ENCODE measurements around the gene COL9A1. TPM values are rescaled to one million over a fixed set of nuclear protein-coding genes. Genes with fewer than 3 reads are reported as not detected.

The COL9A1 gene
- total RNA-seq, 1 experiment from 2014 or later: not detected

DNA sequence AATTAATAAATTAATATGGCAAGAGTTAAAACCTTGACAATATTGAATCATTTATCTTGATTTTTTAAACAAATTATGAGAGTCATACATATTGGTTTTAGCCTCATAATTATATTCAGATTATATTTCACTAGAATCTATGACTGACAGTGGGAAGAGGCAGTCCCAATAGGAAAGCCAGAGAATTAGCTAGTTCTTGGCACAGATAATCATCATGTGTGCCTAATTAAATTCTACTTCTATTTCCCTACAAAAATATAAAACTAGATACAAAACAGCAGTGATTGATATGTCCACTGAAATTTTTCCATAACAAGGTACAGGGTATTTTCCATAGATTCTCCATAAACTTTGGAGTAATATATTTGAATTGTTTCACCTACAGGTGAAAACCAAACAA, 38.6 kb downstream of the COL9A1 start:
- DNase-seq: no peak
- CTCF ChIA-PET: interaction anchor here (0.6 kb wide), 1 partner anchor 846 kb away, joined by 3 read pairs; no protein-coding TSS in a partner anchor
- no peaks in the 10 kb centered on the region for H3K4me1 Mint-ChIP-seq (ENCODE audit: low read depth, unreplicated experiment)
- H3K4me3 Mint-ChIP-seq (ENCODE audit: low read depth, unreplicated experiment): no peak overlapping the region
- H3K9me3 Mint-ChIP-seq (ENCODE audit: low read depth, unreplicated experiment): no peaks in the 10 kb centered on the region
- intact Hi-C loops (cut with micrococcal nuclease; ENCODE audit: unreplicated experiment): no loop called here
- no peak overlapping the region for H3K27ac Mint-ChIP-seq (ENCODE audit: unreplicated experiment)
- H3K36me3 Mint-ChIP-seq (ENCODE audit: insufficient read depth, unreplicated experiment): no peaks in the 10 kb centered on the region
- peaks cover 30% of the 10 kb centered on the region for H3K27me3 Mint-ChIP-seq (ENCODE audit: unreplicated experiment)
- no TSS peak for BruUV-seq (replicated peaks)
- TF ChIP-seq, protein P1, sequence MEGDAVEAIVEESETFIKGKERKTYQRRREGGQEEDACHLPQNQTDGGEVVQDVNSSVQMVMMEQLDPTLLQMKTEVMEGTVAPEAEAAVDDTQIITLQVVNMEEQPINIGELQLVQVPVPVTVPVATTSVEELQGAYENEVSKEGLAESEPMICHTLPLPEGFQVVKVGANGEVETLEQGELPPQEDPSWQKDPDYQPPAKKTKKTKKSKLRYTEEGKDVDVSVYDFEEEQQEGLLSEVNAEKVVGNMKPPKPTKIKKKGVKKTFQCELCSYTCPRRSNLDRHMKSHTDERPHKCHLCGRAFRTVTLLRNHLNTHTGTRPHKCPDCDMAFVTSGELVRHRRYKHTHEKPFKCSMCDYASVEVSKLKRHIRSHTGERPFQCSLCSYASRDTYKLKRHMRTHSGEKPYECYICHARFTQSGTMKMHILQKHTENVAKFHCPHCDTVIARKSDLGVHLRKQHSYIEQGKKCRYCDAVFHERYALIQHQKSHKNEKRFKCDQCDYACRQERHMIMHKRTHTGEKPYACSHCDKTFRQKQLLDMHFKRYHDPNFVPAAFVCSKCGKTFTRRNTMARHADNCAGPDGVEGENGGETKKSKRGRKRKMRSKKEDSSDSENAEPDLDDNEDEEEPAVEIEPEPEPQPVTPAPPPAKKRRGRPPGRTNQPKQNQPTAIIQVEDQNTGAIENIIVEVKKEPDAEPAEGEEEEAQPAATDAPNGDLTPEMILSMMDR (IDR thresholded peaks at IDR 0.05; ENCODE audit: unreplicated experiment): no peak

DNA sequence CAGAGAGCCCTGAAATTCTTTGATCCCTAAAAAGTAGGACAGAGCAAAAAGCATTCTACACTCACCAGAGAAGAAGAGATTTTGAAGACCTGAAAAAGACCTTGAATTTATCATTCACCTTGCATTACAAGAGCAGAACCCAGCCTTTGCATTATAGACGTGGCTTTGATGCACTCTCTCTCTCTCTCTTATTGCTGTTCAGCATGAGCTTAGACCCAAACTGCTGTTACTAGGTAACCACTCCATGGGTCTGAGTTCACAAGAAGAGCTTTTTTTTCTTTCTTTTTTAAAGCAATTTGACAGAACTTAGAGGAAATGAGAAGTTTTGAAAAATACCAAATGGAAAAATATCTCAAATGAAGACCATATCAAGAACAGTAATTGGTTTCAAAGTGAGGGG, 44.4 kb downstream of the COL9A1 start:
- H3K27me3 Mint-ChIP-seq (ENCODE audit: unreplicated experiment): peaks cover 65% of the 10 kb centered on the region
- TF ChIP-seq, protein P1 (IDR thresholded peaks at IDR 0.05; ENCODE audit: unreplicated experiment): no peak
- intact Hi-C loops (cut with micrococcal nuclease; ENCODE audit: unreplicated experiment): no loop called here
- H3K4me1 Mint-ChIP-seq (ENCODE audit: low read depth, unreplicated experiment): no peaks in the 10 kb centered on the region
- no peaks in the 10 kb centered on the region for H3K36me3 Mint-ChIP-seq (ENCODE audit: insufficient read depth, unreplicated experiment)
- no peaks in the 10 kb centered on the region for H3K9me3 Mint-ChIP-seq (ENCODE audit: low read depth, unreplicated experiment)
- H3K4me3 Mint-ChIP-seq (ENCODE audit: low read depth, unreplicated experiment): no peak overlapping the region
- H3K27ac Mint-ChIP-seq (ENCODE audit: unreplicated experiment): no peak overlapping the region
- CTCF ChIA-PET: no interaction called here
- no TSS peak for BruUV-seq (replicated peaks)
- DNase-seq: no peak

DNA sequence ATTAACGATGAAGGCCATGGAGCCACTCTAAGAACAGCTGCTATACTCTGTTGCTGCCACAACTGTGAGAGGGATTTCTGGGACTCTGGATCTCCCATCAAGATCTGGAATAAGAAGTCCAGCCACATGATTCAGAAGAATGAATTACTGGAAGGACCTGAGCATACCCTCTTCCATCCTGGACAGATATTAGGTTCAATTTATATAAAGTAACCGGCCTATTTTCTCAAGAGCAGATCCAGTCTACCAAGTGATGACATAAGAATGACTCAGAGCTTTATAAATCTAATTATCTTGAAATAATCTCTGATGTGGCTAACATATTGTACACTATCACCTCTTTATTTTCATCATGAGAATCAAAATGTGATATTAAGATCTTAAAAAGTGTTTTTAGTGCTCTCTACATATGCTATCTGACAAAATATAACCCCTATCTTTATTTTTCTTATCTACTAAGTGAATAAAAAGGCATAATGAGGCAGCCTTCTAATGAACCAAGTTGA, 45.1 kb downstream of the COL9A1 start:
- TF ChIP-seq, protein P1 (IDR thresholded peaks at IDR 0.05; ENCODE audit: unreplicated experiment): no peak
- intact Hi-C loops (cut with micrococcal nuclease; ENCODE audit: unreplicated experiment): no loop called here
- BruUV-seq (replicated peaks): no TSS peak
- no peaks in the 10 kb centered on the region for H3K9me3 Mint-ChIP-seq (ENCODE audit: low read depth, unreplicated experiment)
- no peaks in the 10 kb centered on the region for H3K36me3 Mint-ChIP-seq (ENCODE audit: insufficient read depth, unreplicated experiment)
- peaks cover 71% of the 10 kb centered on the region for H3K27me3 Mint-ChIP-seq (ENCODE audit: unreplicated experiment)
- H3K4me3 Mint-ChIP-seq (ENCODE audit: low read depth, unreplicated experiment): no peak overlapping the region
- no peak for DNase-seq
- H3K4me1 Mint-ChIP-seq (ENCODE audit: low read depth, unreplicated experiment): no peaks in the 10 kb centered on the region
- H3K27ac Mint-ChIP-seq (ENCODE audit: unreplicated experiment): no peak overlapping the region
- CTCF ChIA-PET: no interaction called here

DNA sequence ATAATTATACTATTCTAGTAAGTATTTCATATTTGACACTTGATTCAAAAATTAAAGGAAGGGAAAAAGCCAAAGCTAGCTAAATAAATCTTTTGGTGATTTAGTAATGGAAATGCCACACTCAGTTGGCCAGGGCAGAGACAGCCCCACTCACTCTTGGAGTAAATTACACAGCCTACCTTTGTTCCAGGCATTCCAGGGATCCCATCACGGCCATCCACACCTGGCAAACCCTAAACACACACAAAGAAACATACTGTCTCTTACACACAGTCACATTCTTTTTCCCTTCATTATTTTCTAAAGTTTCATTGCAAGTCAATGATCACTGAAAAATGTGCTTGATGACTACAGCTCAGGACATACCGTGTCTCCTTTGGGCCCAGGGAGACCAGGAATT, 48.1 kb downstream of the COL9A1 start:
- no TSS peak for BruUV-seq (replicated peaks)
- CTCF ChIA-PET: no interaction called here
- TF ChIP-seq, protein P1 (IDR thresholded peaks at IDR 0.05; ENCODE audit: unreplicated experiment): no peak
- no peaks in the 10 kb centered on the region for H3K36me3 Mint-ChIP-seq (ENCODE audit: insufficient read depth, unreplicated experiment)
- no peak for DNase-seq
- intact Hi-C loops (cut with micrococcal nuclease; ENCODE audit: unreplicated experiment): no loop called here
- H3K27me3 Mint-ChIP-seq (ENCODE audit: unreplicated experiment): peaks cover 58% of the 10 kb centered on the region
- H3K4me1 Mint-ChIP-seq (ENCODE audit: low read depth, unreplicated experiment): no peaks in the 10 kb centered on the region
- H3K27ac Mint-ChIP-seq (ENCODE audit: unreplicated experiment): no peak overlapping the region
- no peak overlapping the region for H3K4me3 Mint-ChIP-seq (ENCODE audit: low read depth, unreplicated experiment)
- no peaks in the 10 kb centered on the region for H3K9me3 Mint-ChIP-seq (ENCODE audit: low read depth, unreplicated experiment)

All from Calu3 (cell line).